ENCODE results near the gene OVOL2. TPM values are rescaled to one million over a fixed set of nuclear protein-coding genes. Genes with fewer than 3 reads are reported as not detected.

OVOL2 gene
- total and polyA plus RNA-seq, 4 donors = 0.13 to 0.17 TPM; not detected in 2

- no peaks in the 10 kb centered on the region for H3K36me3 ChIP-seq (ENCODE audit: control insufficient read depth in 4 of 4, insufficient read depth in 3 of 4, low read depth in 1 of 4, low read length in 3 of 4)
- H3K27ac ChIP-seq (ENCODE audit: low read depth in 1 of 2, low read length in 2 of 2) = no peak overlapping the region
- no peak overlapping the region for H3K9ac ChIP-seq (ENCODE audit: low read depth in 1 of 2, low read length in 2 of 2)
- H3K4me1 ChIP-seq (ENCODE audit: control insufficient read depth in 4 of 4, insufficient read depth in 4 of 4, low read length in 3 of 4) = peaks cover 14 to 23% (median 18%) of the 10 kb centered on the region in 4 donors
- H3K27me3 ChIP-seq (ENCODE audit: control insufficient read depth in 4 of 4, insufficient read depth in 4 of 4, low read length in 3 of 4) = peaks cover 5 to 20% (median 10%) of the 10 kb centered on the region in 4 donors
- WGBS = 3% methylated on average over 46 of the region's 46 CpGs
- peak overlapping the region in 1 of 3 donors; percentile 23 for H3K4me3 ChIP-seq (ENCODE audit: low read depth in 1 of 3, low read length in 3 of 3)
- no peaks in the 10 kb centered on the region for H3K9me3 ChIP-seq (ENCODE audit: control insufficient read depth in 4 of 4, low read length in 3 of 4)
- no peak for DNase-seq (ENCODE audit: low spot score)
- TF ChIP-seq ATF3 (IDR thresholded peaks at IDR 0.05) (no peak), ZBTB33 (IDR thresholded peaks at IDR 0.05) (no peak), FOXA2 (IDR thresholded peaks at IDR 0.05) (no peak), HNF4G (IDR thresholded peaks at IDR 0.05) (no peak), REST (IDR thresholded peaks at IDR 0.05) (no peak), GABPA (IDR thresholded peaks at IDR 0.05 in 1 of 2, conservative IDR thresholded peaks at IDR 0.05 in 1 of 2) (no peak)
These were observed 1.1 kb upstream of the OVOL2 start for GRCh38 chr20:18058661-18059467.

- no peaks in the 10 kb centered on the region for H3K36me3 ChIP-seq (ENCODE audit: control insufficient read depth in 4 of 4, insufficient read depth in 3 of 4, low read depth in 1 of 4, low read length in 3 of 4)
- no peak for DNase-seq (ENCODE audit: low spot score)
- WGBS = 7% methylated on average over 14 of the region's 14 CpGs
- no peak overlapping the region for H3K9ac ChIP-seq (ENCODE audit: low read depth in 1 of 2, low read length in 2 of 2)
- H3K27me3 ChIP-seq (ENCODE audit: control insufficient read depth in 4 of 4, insufficient read depth in 4 of 4, low read length in 3 of 4) = peaks cover 5 to 20% (median 11%) of the 10 kb centered on the region in 4 donors
- H3K4me3 ChIP-seq (ENCODE audit: low read depth in 1 of 3, low read length in 3 of 3) = peak overlapping the region in 2 of 3 donors; percentile 63 to 64
- H3K27ac ChIP-seq (ENCODE audit: low read depth in 1 of 2, low read length in 2 of 2) = no peak overlapping the region
- TF ChIP-seq EGR1 (IDR thresholded peaks at IDR 0.05; ENCODE audit: low read depth in 2 of 2) (no peak), ZBTB33 (IDR thresholded peaks at IDR 0.05) (no peak), NR2F2 (IDR thresholded peaks at IDR 0.05) (no peak), YY1 (IDR thresholded peaks at IDR 0.05) (no peak), ATF3 (IDR thresholded peaks at IDR 0.05) (no peak), REST (IDR thresholded peaks at IDR 0.05) (no peak), GABPA (IDR thresholded peaks at IDR 0.05 in 1 of 2, conservative IDR thresholded peaks at IDR 0.05 in 1 of 2) (no peak), HNF4A (conservative IDR thresholded peaks at IDR 0.05) (no peak), SP1 (IDR thresholded peaks at IDR 0.05) (no peak), JUND (IDR thresholded peaks at IDR 0.05) (no peak), RXRA (IDR thresholded peaks at IDR 0.05) (no peak), TAF1 (conservative IDR thresholded peaks at IDR 0.05) (no peak), HNF4G (IDR thresholded peaks at IDR 0.05) (no peak), FOXA2 (IDR thresholded peaks at IDR 0.05) (no peak)
- peaks cover 14 to 23% (median 18%) of the 10 kb centered on the region in 4 donors for H3K4me1 ChIP-seq (ENCODE audit: control insufficient read depth in 4 of 4, insufficient read depth in 4 of 4, low read length in 3 of 4)
- H3K9me3 ChIP-seq (ENCODE audit: control insufficient read depth in 4 of 4, low read length in 3 of 4) = no peaks in the 10 kb centered on the region
These were observed 256 bp upstream of the OVOL2 start for GRCh38 chr20:18057994-18058349.
